Measurements from ENCODE around the gene MAP2K1. TPM values are rescaled to one million over a fixed set of nuclear protein-coding genes. Genes with fewer than 3 reads are reported as not detected.

Gene MAP2K1
- total RNA-seq = 58.9 and 70.3 TPM in 2 replicates

DNA sequence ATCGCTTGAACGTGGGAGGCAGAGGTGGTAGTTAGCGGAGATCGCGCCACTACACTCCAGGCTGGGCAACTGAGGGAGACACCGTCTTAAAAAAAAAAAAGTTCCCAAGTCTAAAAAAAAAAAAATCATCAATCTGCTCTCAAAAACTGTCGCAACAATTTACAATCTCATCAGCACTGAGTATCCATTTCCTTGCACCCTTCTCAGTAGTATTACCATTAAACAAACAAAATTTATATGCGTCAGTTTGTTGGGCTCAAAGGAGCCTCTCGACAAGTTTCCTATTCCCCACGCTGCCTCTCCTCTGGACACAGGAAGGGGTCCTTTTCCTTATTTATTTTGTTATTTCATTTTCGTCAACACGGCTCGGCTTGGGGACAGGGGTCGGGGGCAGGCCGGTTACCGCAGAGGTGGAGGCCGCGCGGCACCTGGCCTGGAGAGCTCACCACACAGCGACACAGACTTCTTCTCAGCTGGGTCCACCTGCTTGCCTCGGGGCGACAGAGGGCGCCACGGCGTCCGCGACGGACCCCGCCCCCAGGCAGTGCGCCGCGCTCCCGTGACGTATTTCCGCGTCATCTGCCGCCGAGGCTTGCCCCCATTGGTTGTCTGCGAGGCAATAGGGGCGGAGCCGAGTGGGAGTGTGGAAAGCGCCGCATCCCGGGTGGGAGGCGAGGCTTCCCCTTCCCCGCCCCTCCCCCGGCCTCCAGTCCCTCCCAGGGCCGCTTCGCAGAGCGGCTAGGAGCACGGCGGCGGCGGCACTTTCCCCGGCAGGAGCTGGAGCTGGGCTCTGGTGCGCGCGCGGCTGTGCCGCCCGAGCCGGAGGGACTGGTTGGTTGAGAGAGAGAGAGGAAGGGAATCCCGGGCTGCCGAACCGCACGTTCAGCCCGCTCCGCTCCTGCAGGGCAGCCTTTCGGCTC, at the start of gene MAP2K1:
Gene MAP2K1, plus strand, starts transcription at position 709 of the 920 bp plus-strand sequence. CDS start 436 bp downstream, outside the sequence.

GRCh38 chr15:66356359-66357236, 30.1 kb upstream of the MAP2K1 start, which contains the start of gene TIPIN:
TIPIN (minus strand) TSS chr15:66356685; CDS start chr15:66352947, 3,738 bp downstream.

DNA sequence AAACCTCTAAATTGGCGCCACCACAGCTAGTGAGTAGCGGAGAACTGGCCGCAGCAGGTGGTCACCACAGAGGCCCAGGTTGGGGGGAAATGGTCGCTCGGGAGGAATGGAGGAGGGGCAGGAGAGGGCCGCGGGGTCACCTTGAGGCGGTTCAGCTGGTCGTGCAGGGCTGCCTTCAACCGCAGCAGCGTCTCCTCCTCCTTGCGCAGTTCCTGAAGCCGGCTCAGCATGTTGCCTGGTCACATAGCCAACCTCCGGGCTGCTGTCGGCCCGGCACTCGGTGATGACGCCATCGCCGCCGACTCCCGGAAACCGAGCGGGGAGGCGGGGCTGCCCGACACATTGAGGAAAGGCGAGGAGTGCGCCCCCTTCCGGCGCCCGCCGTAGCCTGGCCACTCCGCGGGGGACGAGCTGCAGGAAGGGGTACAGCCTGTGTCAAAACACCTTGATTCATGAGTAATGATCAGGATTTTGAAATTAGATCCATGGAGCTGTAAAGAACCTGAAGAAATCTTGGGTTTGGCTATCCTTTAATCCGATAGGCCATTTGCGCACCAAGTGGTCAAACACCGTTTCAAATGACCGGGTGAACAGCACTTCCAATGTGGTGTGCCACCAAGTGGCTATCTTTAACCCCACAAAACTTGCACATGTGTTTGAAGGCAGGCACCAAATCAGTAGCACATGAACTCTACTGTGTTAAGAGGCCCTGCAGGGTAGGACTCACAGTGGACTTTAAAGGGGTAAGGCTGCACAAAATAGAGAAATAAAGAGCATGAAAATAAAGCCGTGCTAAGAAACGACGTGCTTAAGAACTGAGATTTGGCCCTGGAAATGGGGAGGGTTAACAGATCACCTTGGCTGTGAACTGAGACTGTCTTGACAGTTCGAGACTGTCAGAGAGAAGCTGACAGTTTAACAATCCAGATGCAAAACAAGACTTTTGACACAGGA, 111.1 kb downstream of the MAP2K1 start, which contains the start of gene SNAPC5:
Gene SNAPC5, minus strand, starts transcription at position 261 of the 954 bp plus-strand sequence. Its CDS starts 31 bp downstream, at position 230.

GRCh38 chr15:66504563-66505429, 118.1 kb downstream of the MAP2K1 start, which contains the start of the genes RPL4 and ZWILCH:
RPL4 (minus strand) TSS chr15:66504855; CDS start chr15:66504790, 65 bp downstream.
ZWILCH (plus strand) TSS chr15:66505326; CDS start chr15:66505339, 13 bp downstream.

Other genes starting within 250 kb of the MAP2K1 start
- gene MEGF11, start 133.2 kb upstream of the MAP2K1 start, total RNA-seq = not detected in 2 replicates
- 8.0 and 26.2 TPM in 2 replicates for gene DIS3L, start 93.3 kb upstream of the MAP2K1 start, total RNA-seq
- gene TIPIN, start 30.2 kb upstream of the MAP2K1 start, total RNA-seq = 5.8 and 13.3 TPM in 2 replicates
- 14.8 and 23.0 TPM in 2 replicates for gene SNAPC5, start 110.8 kb downstream of the MAP2K1 start, total RNA-seq
- gene RPL4, start 117.9 kb downstream of the MAP2K1 start, total RNA-seq = 5,458 and 7,422 TPM in 2 replicates
- 10.3 and 27.0 TPM in 2 replicates for gene ZWILCH, start 118.4 kb downstream of the MAP2K1 start, total RNA-seq
- not detected in 2 replicates for gene LCTL, start 179.1 kb downstream of the MAP2K1 start, total RNA-seq